ENCODE data around the gene HYAL1.

HYAL1 gene

GRCh38 chr3:50331364-50331907 lies 28.1 kb upstream of the HYAL1 start:
- Histone ChIP-seq H3K27ac (ENCODE audit: low read length) (no peak overlapping the region), H3K4me3 (ENCODE audit: low read length) (no peak overlapping the region), H3K36me3 (ENCODE audit: control insufficient read depth, low read depth, low read length) (peaks cover 30% of the 10 kb centered on the region), H3K9me3 (ENCODE audit: control insufficient read depth, low read depth, low read length) (no peaks in the 10 kb centered on the region), H3K9ac (ENCODE audit: low read length) (no peak overlapping the region), H3K27me3 (ENCODE audit: control insufficient read depth, insufficient read depth, low read length) (no peaks in the 10 kb centered on the region), H3K4me1 (ENCODE audit: control insufficient read depth, low read depth, low read length) (peaks cover 11% of the 10 kb centered on the region)

GRCh38 chr3:50330330-50330729 lies 27.0 kb upstream of the HYAL1 start:
- Histone ChIP-seq H3K4me3 (ENCODE audit: low read length) (no peak overlapping the region), H3K9ac (ENCODE audit: low read length) (no peak overlapping the region), H3K36me3 (ENCODE audit: control insufficient read depth, low read depth, low read length) (peaks cover 30% of the 10 kb centered on the region), H3K4me1 (ENCODE audit: control insufficient read depth, low read depth, low read length) (peaks cover 7% of the 10 kb centered on the region), H3K9me3 (ENCODE audit: control insufficient read depth, low read depth, low read length) (no peaks in the 10 kb centered on the region), H3K27ac (ENCODE audit: low read length) (no peak overlapping the region), H3K27me3 (ENCODE audit: control insufficient read depth, insufficient read depth, low read length) (no peaks in the 10 kb centered on the region)

- peaks cover 14% of the 10 kb centered on the region for H3K4me1 ChIP-seq (ENCODE audit: control insufficient read depth, low read depth, low read length)
- H3K27ac ChIP-seq (ENCODE audit: low read length), result peak within 1 kb of the TSS; percentile 13
- peaks cover 30% of the 10 kb centered on the region for H3K36me3 ChIP-seq (ENCODE audit: control insufficient read depth, low read depth, low read length)
- peak within 1 kb of the TSS; percentile 76 for H3K9ac ChIP-seq (ENCODE audit: low read length)
- H3K9me3 ChIP-seq (ENCODE audit: control insufficient read depth, low read depth, low read length), result no peaks in the 10 kb centered on the region
- H3K27me3 ChIP-seq (ENCODE audit: control insufficient read depth, insufficient read depth, low read length), result no peaks in the 10 kb centered on the region
- H3K4me3 ChIP-seq (ENCODE audit: low read length), result peak within 1 kb of the TSS; percentile 90
Measured at GRCh38 chr3:50327943-50328691, 24.7 kb upstream of the HYAL1 start, which contains the start of gene TUSC2. TSS of gene TUSC2 (minus strand) at chr3:50328223. CDS start at chr3:50328099, 124 bp downstream.

DNA sequence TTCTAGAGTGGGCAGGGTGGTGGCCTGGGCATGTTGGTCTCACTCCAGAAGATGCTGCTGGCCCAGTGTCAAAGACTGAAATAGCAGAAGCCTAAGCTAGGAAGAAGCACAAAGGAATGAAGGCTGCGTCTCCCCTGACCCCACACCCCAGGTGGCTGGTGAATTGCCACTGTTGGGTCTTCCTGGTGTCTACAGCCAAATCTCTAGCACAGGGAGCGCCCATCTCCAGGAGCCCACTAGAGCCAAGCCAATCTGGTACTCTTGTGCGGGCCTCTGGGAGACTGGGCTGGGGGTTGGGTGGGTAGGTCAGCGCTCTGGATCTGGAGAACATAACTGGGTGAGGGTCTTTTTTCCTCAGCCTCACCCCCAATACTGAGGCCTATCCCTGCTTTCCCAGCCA lies 23.8 kb upstream of the HYAL1 start:
- Histone ChIP-seq H3K27ac (ENCODE audit: low read length) (no peak overlapping the region), H3K4me3 (ENCODE audit: low read length) (peak overlapping the region; percentile 90), H3K27me3 (ENCODE audit: control insufficient read depth, insufficient read depth, low read length) (no peaks in the 10 kb centered on the region), H3K4me1 (ENCODE audit: control insufficient read depth, low read depth, low read length) (peaks cover 18% of the 10 kb centered on the region), H3K9me3 (ENCODE audit: control insufficient read depth, low read depth, low read length) (no peaks in the 10 kb centered on the region), H3K9ac (ENCODE audit: low read length) (peak overlapping the region; percentile 76), H3K36me3 (ENCODE audit: control insufficient read depth, low read depth, low read length) (peaks cover 26% of the 10 kb centered on the region)

DNA sequence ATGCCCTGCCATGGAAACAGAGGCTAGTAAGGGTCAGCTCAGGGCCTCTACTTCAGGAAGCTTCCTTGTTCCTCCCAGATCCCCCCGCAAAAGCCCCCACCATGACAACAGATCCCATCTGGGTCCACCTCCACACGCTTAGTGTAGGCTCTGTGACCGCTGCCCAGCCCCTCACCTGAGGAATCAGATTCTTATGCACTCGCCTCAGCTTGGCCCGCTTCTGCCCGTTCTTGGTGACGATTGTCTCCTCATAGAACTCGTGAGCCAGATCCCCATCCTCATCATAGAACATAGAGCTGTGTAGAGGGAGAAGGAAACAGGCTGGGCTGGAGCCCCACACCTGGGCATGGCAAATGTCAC lies 22.8 kb upstream of the HYAL1 start:
- H3K9ac ChIP-seq (ENCODE audit: low read length), result no peak overlapping the region
- H3K4me1 ChIP-seq (ENCODE audit: control insufficient read depth, low read depth, low read length), result peaks cover 18% of the 10 kb centered on the region
- H3K9me3 ChIP-seq (ENCODE audit: control insufficient read depth, low read depth, low read length), result no peaks in the 10 kb centered on the region
- no peak overlapping the region for H3K27ac ChIP-seq (ENCODE audit: low read length)
- H3K36me3 ChIP-seq (ENCODE audit: control insufficient read depth, low read depth, low read length), result peaks cover 17% of the 10 kb centered on the region
- no peak overlapping the region for H3K4me3 ChIP-seq (ENCODE audit: low read length)
- no peaks in the 10 kb centered on the region for H3K27me3 ChIP-seq (ENCODE audit: control insufficient read depth, insufficient read depth, low read length)

GRCh38 chr3:50325497-50326181 lies 22.3 kb upstream of the HYAL1 start:
- peaks cover 18% of the 10 kb centered on the region for H3K4me1 ChIP-seq (ENCODE audit: control insufficient read depth, low read depth, low read length)

GRCh38 chr3:50325113-50325480 lies 21.7 kb upstream of the HYAL1 start:
- peaks cover 6% of the 10 kb centered on the region for H3K36me3 ChIP-seq (ENCODE audit: control insufficient read depth, low read depth, low read length)

More at GRCh38 chr3:50325497-50326181, 22.3 kb upstream of the HYAL1 start:
- Histone ChIP-seq H3K36me3 (ENCODE audit: control insufficient read depth, low read depth, low read length) (peaks cover 11% of the 10 kb centered on the region), H3K9me3 (ENCODE audit: control insufficient read depth, low read depth, low read length) (no peaks in the 10 kb centered on the region), H3K4me3 (ENCODE audit: low read length) (no peak overlapping the region), H3K9ac (ENCODE audit: low read length) (no peak overlapping the region), H3K27ac (ENCODE audit: low read length) (no peak overlapping the region), H3K27me3 (ENCODE audit: control insufficient read depth, insufficient read depth, low read length) (no peaks in the 10 kb centered on the region)

DNA sequence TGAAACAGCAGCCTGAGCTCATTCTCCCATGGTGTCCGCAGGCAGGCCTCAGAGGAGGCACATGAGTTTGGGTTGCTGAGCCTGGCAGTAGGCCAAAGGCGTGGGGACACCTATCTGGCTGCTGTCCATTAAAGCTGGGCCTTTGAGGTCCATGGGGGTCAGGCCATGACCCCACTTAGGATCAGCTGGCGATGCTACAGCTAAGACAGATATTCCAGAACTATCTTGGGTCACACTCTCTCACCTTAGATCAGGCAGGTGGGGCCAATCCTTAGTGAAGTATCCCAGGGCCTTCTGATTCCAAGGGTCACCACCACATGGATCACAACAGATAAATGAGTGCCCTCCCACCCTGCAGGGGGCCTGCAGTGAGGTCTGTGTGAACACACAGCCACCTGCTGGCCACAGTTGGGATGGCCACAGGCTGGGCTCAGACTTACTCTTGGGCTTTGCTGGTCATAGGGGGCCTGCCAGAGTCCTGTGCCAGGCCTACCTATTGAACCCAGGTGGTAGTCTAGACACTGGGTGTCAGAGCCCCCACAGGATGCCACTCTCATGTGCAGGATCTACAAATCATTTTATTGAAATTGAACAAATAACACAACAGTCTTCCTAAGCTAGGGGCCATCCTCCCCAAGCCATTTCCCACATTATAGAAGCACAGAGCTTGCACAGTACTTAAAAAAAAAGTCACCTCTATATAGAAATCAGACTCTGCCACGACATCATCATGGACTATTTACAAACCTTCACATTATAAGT lies 21.2 kb upstream of the HYAL1 start:
- Histone ChIP-seq H3K9ac (ENCODE audit: low read length) (no peak overlapping the region), H3K4me3 (ENCODE audit: low read length) (no peak overlapping the region), H3K27ac (ENCODE audit: low read length) (no peak overlapping the region), H3K36me3 (ENCODE audit: control insufficient read depth, low read depth, low read length) (peaks cover 5% of the 10 kb centered on the region), H3K27me3 (ENCODE audit: control insufficient read depth, insufficient read depth, low read length) (no peaks in the 10 kb centered on the region), H3K9me3 (ENCODE audit: control insufficient read depth, low read depth, low read length) (no peaks in the 10 kb centered on the region), H3K4me1 (ENCODE audit: control insufficient read depth, low read depth, low read length) (peaks cover 18% of the 10 kb centered on the region)

More at GRCh38 chr3:50325113-50325480, 21.7 kb upstream of the HYAL1 start:
- H3K27ac ChIP-seq (ENCODE audit: low read length), result no peak overlapping the region
- no peaks in the 10 kb centered on the region for H3K9me3 ChIP-seq (ENCODE audit: control insufficient read depth, low read depth, low read length)
- no peak overlapping the region for H3K4me3 ChIP-seq (ENCODE audit: low read length)
- no peak overlapping the region for H3K9ac ChIP-seq (ENCODE audit: low read length)
- H3K27me3 ChIP-seq (ENCODE audit: control insufficient read depth, insufficient read depth, low read length), result no peaks in the 10 kb centered on the region
- peaks cover 18% of the 10 kb centered on the region for H3K4me1 ChIP-seq (ENCODE audit: control insufficient read depth, low read depth, low read length)

- H3K36me3 ChIP-seq (ENCODE audit: control insufficient read depth, low read depth, low read length), result peaks cover 13% of the 10 kb centered on the region
- no peaks in the 10 kb centered on the region for H3K27me3 ChIP-seq (ENCODE audit: control insufficient read depth, insufficient read depth, low read length)
- H3K9me3 ChIP-seq (ENCODE audit: control insufficient read depth, low read depth, low read length), result no peaks in the 10 kb centered on the region
- H3K4me3 ChIP-seq (ENCODE audit: low read length), result no peak overlapping the region
- no peak overlapping the region for H3K27ac ChIP-seq (ENCODE audit: low read length)
- peaks cover 18% of the 10 kb centered on the region for H3K4me1 ChIP-seq (ENCODE audit: control insufficient read depth, low read depth, low read length)
- no peak overlapping the region for H3K9ac ChIP-seq (ENCODE audit: low read length)
Measured at GRCh38 chr3:50323614-50324199, 20.3 kb upstream of the HYAL1 start.

GRCh38 chr3:50323092-50323600 lies 19.8 kb upstream of the HYAL1 start:
- no peaks in the 10 kb centered on the region for H3K9me3 ChIP-seq (ENCODE audit: control insufficient read depth, low read depth, low read length)
- H3K27me3 ChIP-seq (ENCODE audit: control insufficient read depth, insufficient read depth, low read length), result no peaks in the 10 kb centered on the region
- H3K4me1 ChIP-seq (ENCODE audit: control insufficient read depth, low read depth, low read length), result peaks cover 15% of the 10 kb centered on the region
- no peak overlapping the region for H3K27ac ChIP-seq (ENCODE audit: low read length)
- peak overlapping the region; percentile 75 for H3K4me3 ChIP-seq (ENCODE audit: low read length)
- H3K9ac ChIP-seq (ENCODE audit: low read length), result peak overlapping the region; percentile 95
- peaks cover 19% of the 10 kb centered on the region for H3K36me3 ChIP-seq (ENCODE audit: control insufficient read depth, low read depth, low read length)

All from iPS-18a (cell line).